Chondrocyte (in vitro differentiated cells): ENCODE data around the gene ZNF627. TPM values are rescaled to one million over a fixed set of nuclear protein-coding genes. Genes with fewer than 3 reads are reported as not detected.

Source experiments
- DNase-seq: peaks from one replicate; pipeline ENCODE4 v3.0.0; 2021; ENCODE audit warnings: mixed read lengths, low spot score
- H3K27ac Mint-ChIP-seq: one replicate; pipeline ENCODE4 v1.8.0; 2021; ENCODE audit warnings: mild to moderate bottlenecking, moderate library complexity, mixed read lengths; ENCODE audit not compliant: unreplicated experiment
- H3K27me3 Mint-ChIP-seq: 2 replicates; pipeline ENCODE4 v1.8.0; 2021; ENCODE audit warnings: low read depth, mixed read lengths
- H3K36me3 Mint-ChIP-seq: 2 replicates; pipeline ENCODE4 v1.8.0; 2021; ENCODE audit warnings: low read depth, mixed read lengths
- H3K4me1 Mint-ChIP-seq: 2 replicates; pipeline ENCODE4 v1.8.0; 2021; ENCODE audit warnings: low read depth, mild to moderate bottlenecking, mixed read lengths
- H3K4me3 Mint-ChIP-seq: one replicate; pipeline ENCODE4 v1.8.0; 2021; ENCODE audit warnings: mild to moderate bottlenecking, moderate library complexity, mixed read lengths; ENCODE audit not compliant: unreplicated experiment
- H3K9me3 Mint-ChIP-seq: 2 replicates; pipeline ENCODE4 v1.8.0; 2021; ENCODE audit warnings: low read depth, mixed read lengths
- CTCF ChIP-seq: fragments of 200-600 bp; sonication (generic); IDR thresholded peaks from 2 replicates; pipeline ENCODE4 v1.5.0; 2021; ENCODE audit warnings: antibody characterized with exemption, mild to moderate bottlenecking, moderate library complexity
- total RNA-seq: library from RNA; stranded (reverse); gene quantifications from 3 replicates; pipeline ENCODE4 v1.2.1, GENCODE V29; 2021

The ZNF627 gene
- total RNA-seq, 1 donor from 2014 or later, result 14.2 TPM

GRCh38 chr19:11551603-11552235 is 45.6 kb upstream of the ZNF627 start:
- TF ChIP-seq CTCF, result peak; percentile 71
- Mint-ChIP-seq H3K27me3 (no peaks in the 10 kb centered on the region), H3K4me1 (peaks cover under 1% of the 10 kb centered on the region), H3K4me3 (no peak overlapping the region), H3K9me3 (no peaks in the 10 kb centered on the region), H3K36me3 (peaks cover 9% of the 10 kb centered on the region), H3K27ac (no peak overlapping the region)
- DNase-seq, result no peak

GRCh38 chr19:11552666-11553372 is 44.5 kb upstream of the ZNF627 start:
- Mint-ChIP-seq H3K27ac (no peak overlapping the region), H3K4me3 (no peak overlapping the region), H3K4me1 (peaks cover 9% of the 10 kb centered on the region), H3K9me3 (no peaks in the 10 kb centered on the region), H3K36me3 (peaks cover 9% of the 10 kb centered on the region), H3K27me3 (no peaks in the 10 kb centered on the region)
- no peak for DNase-seq
- TF ChIP-seq CTCF, result no peak

GRCh38 chr19:11554160-11554559 is 43.1 kb upstream of the ZNF627 start:
- Mint-ChIP-seq H3K9me3 (no peaks in the 10 kb centered on the region), H3K27ac (no peak overlapping the region), H3K36me3 (peaks cover 9% of the 10 kb centered on the region), H3K4me1 (peaks cover 19% of the 10 kb centered on the region), H3K4me3 (no peak overlapping the region), H3K27me3 (no peaks in the 10 kb centered on the region)
- DNase-seq, result no peak
- no peak for TF ChIP-seq CTCF

- H3K4me3 Mint-ChIP-seq, result no peak overlapping the region
- H3K36me3 Mint-ChIP-seq, result peaks cover 9% of the 10 kb centered on the region
- no peaks in the 10 kb centered on the region for H3K9me3 Mint-ChIP-seq
- H3K27me3 Mint-ChIP-seq, result no peaks in the 10 kb centered on the region
- H3K4me1 Mint-ChIP-seq, result peaks cover 24% of the 10 kb centered on the region
- H3K27ac Mint-ChIP-seq, result no peak overlapping the region
- no peak for TF ChIP-seq CTCF
- no peak for DNase-seq
Measured at GRCh38 chr19:11555246-11555645, 42.0 kb upstream of the ZNF627 start.

- no peak overlapping the region for H3K4me3 Mint-ChIP-seq
- H3K27ac Mint-ChIP-seq, result peak overlapping the region; percentile 74
- H3K36me3 Mint-ChIP-seq, result peaks cover 9% of the 10 kb centered on the region
- H3K9me3 Mint-ChIP-seq, result no peaks in the 10 kb centered on the region
- TF ChIP-seq CTCF, result no peak
- H3K27me3 Mint-ChIP-seq, result no peaks in the 10 kb centered on the region
- H3K4me1 Mint-ChIP-seq, result peaks cover 30% of the 10 kb centered on the region
- no peak for DNase-seq
Measured at GRCh38 chr19:11556634-11557420, 40.5 kb upstream of the ZNF627 start.
